Stimulated activated CD8-positive, alpha-beta memory T cell treated with anti-CD3 and anti-CD28 coated beads, Interleukin-7, amount 100 ng/mL, for 24 hours (primary cell): ENCODE data around the gene METAP1D.

ENCODE experiments used
- DNase-seq: peaks from one replicate; pipeline ENCODE4 v3.0.0-alpha.2; 2020; ENCODE audit warnings: low read depth

The METAP1D gene

DNA sequence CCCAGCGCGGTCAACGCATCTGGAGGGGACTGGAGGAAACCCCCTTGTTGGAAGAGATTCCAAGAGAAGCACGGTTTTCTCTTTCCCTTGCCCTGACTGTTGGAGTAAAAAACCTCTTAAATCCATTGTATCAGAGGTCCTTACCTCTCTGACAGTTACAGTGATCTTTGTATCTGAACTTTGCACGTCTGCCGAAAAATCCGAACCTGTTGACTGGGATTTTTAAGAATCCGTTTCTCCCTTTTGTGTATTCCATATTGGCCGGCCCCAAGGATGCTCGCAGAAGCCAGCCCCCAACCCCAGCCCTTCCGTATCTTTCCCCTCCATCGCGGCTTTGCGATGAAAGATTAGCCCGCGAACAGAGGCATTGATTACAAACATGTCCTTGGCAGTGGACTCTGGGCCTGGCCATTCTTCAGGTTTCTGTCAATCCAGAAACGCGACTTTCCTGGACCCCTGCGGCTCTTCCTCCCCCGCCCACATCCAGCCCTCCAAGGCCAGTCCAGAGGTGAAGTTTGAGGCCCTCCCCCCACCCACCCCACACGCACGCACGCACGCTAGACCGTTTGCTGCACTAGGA lies 81.0 kb downstream of the METAP1D start:
- DNase-seq = no peak

DNA sequence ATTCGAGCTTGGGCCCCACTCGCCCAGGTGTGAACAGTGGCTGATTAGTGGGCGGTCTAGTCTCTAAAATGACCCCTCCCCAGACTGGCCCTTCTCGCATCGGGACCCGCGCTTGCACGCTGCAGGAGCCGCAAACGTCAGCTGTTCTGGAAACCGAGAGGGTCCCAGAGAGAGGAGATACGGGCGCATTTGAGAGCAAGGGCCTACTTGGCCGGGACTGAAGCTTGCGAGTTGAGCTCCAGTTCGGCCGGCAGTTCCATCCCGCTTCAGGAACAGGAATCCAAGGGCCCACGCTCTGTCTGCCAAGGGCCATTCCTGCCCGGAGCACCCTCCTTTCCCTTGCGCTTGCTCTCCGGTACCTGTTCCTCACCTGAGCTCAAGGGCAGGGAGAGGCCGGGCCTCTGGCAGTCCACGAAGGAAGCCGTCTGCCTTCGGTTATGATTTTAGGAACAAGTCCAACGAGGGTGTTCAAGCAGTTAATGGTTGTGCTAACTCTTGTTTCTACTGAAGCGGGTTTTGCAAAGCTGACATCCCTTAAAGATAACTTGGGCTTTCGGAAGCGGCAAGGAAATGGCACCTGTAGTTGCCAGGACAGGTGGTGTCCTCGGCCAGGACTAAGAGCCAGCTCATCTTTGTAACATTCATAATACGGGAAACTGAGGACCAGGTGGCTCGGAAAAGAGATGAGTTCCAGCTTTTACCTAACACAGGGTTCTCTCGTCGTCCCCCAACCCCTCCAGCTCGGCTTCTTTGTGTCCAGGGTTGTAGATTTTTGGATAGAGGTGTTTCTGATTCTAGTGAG lies 81.7 kb downstream of the METAP1D start:
- no peak for DNase-seq

DNA sequence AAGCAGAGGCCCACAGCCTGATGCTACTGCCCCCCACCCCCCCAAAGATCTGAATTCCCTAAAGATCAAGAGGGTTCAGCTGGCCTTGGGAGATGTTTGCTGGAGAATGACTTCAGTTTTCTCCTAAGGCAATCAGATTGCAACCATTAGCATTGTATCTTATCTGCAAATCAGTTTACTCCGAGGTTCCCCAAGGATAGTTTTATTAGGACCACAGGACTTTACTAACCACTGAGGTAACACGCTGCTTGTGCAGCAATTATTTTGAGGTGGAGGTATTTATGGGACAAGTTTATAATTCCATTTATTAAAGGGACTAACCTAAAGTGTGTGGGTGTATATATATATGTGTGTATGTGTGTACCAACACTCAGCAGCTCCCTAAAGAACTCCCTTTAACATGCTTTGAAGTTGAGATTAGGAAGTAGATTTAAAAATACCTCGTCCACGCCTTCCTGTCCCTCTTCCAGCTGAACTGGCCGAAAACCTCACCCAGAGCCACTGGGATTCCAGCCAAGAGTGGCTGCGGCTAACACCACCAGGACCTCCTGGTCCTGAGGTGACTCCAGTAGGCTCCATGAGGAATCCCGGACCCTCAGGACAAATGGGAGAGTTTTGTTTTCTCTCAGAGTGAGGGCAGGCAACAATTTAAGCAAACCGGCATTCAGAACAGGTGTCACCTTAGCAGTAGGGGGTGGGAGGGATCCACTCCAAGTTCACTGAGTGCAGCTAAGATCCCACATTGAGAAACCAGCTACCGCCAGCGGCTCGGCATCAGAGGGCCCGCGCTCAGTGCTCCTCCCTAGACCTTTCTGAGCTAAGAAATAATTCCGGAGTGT lies 82.6 kb downstream of the METAP1D start:
- no peak for DNase-seq

DNA sequence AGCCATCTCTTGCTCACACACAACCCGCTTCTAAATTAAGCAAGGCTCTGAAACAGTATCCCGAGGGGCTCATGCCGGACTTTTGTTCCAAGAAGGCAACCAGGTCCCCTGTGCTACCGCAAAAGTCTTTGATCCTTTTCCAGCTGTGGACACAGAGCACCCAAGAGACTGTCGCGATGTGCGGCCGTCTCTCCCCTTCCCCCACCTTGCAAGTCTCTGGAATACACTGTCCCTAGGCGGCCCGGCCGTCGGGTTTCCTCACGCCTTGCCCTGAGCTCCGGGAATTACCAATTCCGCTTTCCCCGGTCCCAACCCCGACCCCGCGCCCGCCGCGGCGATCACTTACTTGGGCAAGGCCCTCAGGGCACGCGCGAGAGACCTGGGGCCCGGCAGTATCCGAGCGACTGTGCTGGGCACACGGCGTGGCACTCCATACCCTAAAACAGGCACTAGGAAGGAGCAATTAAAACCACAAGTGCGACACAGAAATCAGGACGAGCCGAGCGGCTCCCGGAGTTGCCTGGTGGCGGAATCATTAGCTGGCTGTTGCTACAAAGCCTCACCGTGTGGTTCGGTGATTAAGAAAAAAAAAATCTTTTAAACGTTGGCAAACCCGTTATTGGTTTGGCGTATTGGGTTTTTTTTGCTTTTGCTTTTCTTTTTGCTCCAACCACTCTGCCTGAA lies 83.3 kb downstream of the METAP1D start:
- no peak for DNase-seq

DNA sequence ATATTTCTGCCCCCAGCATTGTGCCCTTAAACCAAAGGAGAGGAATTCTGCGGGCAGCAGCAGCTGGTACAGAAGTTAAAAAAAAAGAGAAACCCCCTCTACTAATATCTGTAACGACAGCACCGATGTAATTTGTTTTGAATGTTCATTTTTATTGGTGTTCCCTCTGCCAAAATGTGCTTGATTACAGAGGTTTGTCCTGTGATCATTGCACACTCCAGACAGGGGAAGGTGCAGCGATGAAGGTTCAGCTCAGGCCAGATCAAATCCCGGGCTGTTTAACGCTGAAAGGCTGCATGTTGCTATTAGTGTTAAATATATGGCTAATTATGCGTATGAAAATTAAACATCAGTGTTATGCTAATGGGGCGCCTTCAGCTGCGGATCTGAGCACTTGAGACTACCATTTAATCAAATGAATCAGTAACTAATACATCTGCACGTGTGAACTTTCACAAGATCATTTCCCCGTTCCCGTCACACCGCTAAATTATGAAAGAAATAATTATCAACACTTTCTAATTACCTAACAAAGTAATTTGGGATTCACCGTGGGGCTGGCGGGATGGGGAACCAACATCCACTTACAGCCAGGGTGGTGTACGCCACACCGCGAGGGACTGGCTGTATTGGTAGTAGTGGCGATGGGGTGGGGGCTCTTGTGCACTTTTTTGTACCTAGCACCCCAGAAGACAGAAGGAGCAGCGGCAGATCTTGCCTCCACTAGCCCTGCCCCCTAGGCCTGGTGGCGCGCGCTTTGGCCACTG lies 84.1 kb downstream of the METAP1D start:
- no peak for DNase-seq

DNA sequence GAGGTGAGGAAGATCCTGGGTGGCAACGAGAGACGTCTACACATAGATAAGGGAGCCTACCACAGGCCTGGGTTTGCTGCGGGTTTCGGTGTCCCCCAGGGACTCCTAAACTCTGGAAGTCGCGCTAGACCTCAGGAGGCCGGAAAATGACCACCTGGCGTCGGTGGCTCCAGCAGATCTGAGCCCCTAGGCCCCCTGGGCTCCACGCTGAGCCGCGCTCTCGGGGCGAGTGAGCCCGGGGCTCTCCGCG lies 84.6 kb downstream of the METAP1D start:
- no peak for DNase-seq

DNA sequence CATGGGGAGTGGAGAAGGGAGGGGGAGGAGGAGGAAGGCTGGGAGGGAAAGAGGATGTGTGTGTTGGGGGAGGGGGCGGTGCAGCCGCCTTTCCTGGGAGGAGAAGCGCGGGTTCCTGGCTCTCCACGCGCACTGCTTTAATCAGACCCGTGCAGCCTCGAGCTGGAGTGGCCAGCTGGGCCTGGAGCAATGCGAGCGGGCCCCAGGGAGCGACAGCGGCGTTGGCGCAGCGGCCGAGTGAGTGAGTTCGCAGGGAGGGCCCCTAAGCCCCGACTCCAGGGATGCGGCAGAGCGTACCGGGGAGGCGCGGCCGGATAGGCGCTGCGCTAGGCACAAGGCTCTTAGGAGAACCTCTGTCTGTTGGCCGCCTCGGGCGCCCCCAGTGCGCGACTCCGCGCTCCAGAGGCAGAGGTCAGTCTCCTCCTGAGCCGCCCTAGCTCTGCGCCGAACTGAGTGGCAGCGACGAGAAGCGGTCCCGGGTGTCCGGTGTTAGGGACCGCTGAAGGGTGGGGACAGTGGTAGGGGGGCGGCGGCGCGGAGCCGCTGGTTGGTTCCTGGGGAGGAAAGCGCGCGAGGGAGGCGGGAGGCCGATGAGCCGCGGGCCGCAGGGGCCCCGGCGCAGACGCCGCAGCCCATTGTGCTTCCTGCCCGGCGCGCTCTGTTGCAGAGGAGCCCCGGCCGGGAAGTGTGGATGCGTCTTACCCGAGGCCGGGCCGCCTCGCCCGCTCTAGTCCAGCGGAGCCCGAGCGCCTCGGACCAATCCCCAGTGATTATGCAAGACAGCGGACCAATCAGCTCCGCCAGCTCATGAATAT lies 85.1 kb downstream of the METAP1D start:
- DNase-seq = no peak

DNA sequence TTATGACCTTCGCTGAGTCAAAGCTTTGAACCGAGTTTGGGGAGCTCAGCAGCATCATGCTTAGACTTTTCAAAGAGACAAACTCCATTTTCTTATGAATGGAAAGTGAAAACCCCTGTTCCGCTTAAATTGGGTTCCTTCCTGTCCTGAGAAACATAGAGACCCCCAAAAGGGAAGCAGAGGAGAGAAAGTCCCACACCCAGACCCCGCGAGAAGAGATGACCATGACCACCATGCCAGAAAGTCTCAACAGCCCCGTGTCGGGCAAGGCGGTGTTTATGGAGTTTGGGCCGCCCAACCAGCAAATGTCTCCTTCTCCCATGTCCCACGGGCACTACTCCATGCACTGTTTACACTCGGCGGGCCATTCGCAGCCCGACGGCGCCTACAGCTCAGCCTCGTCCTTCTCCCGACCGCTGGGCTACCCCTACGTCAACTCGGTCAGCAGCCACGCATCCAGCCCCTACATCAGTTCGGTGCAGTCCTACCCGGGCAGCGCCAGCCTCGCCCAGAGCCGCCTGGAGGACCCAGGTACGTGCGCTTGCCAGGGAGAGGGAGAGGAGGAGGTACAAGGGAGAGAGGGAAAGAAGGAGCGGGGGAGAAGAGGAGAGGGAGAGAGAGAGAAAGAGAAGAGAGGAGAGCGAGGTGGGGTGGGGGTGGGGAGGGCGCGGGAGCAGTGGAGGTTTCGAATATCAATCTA lies 85.9 kb downstream of the METAP1D start, which contains the start of gene DLX1:
DLX1 (plus strand) TSS at position 48 of the 700 bp plus-strand sequence; CDS start at position 219, 171 bp downstream.
- DNase-seq = no peak

DNA sequence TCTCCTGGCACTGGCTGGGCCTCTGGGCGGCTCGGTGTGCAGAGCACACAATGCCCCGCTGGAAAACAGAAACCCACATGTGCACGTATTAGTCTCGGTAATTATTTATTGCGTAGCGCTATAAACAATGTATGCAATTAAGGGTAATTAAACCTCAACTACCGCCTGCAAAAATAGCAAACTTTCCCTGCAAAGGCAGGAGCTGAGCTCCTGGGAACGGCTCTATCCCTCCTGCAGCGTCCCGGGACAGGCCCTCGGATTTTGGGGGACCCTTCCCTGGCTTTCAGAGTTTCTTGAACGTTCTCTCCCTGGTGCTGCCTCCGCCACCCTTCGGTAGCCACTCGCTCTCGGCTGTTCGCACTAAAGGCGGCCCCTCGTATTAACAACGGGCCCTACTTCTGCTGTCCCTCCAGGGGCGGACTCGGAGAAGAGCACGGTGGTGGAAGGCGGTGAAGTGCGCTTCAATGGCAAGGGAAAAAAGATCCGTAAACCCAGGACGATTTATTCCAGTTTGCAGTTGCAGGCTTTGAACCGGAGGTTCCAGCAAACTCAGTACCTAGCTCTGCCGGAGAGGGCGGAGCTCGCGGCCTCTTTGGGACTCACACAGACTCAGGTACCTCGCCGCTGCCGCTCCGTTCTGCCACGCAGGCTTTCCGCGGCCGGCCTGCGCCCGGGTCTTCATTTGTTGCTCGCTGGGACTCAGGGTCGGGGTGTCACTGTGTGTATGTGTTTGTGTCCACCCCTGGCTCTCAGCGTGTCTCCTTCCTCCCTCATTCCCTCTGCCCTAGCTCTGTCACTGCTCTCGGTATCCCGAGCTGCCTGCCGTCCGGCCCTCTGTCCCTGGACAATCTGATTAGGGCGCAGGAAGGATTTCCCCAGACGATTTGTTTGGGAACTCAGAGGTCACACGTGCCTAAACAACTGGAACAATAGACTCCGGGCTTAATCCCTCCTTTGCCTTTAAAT lies 86.8 kb downstream of the METAP1D start:
- DNase-seq = no peak

DNA sequence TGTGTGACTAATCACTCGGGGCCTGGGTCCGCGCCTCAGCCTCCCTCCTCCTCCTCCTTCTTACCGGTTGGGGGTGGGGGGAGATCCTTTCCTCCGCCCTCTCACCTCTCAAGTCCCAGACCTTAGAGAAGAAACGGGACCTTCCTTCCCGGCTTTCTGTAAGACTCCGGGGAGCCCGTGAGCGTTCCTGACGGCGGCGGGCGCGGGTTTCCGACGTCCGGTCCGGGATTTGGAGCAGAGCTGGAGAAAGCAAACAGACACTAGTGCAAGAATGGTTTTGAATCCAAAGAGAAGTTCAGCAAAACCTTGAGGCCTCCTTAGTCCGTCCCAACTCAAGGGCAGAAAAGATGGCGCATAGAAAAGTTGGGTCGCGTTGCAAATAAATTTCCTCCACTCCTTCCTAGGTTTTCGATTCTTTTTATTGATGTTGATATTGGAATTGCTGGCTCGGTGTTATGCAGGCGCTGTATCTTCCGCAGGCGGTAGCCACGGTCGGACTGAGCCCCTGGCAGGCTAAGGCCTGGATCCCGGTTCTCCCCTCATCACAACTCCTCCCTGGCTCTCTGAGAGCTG lies 87.5 kb downstream of the METAP1D start:
- DNase-seq = no peak

DNA sequence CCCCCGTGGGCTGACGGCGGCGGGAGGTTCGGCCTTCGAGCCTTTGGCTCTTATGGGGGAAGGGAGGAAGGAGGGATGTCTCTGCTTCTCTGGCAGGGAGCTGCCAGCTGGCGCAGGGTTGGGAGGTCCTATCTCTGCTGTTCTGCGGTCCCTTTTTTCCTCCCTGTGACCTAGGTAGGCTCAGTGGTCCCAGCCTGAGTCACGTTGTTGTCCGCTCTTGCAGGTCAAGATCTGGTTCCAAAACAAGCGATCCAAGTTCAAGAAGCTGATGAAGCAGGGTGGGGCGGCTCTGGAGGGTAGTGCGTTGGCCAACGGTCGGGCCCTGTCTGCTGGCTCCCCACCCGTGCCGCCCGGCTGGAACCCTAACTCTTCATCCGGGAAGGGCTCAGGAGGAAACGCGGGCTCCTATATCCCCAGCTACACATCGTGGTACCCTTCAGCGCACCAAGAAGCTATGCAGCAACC lies 88.1 kb downstream of the METAP1D start:
- no peak for DNase-seq

DNA sequence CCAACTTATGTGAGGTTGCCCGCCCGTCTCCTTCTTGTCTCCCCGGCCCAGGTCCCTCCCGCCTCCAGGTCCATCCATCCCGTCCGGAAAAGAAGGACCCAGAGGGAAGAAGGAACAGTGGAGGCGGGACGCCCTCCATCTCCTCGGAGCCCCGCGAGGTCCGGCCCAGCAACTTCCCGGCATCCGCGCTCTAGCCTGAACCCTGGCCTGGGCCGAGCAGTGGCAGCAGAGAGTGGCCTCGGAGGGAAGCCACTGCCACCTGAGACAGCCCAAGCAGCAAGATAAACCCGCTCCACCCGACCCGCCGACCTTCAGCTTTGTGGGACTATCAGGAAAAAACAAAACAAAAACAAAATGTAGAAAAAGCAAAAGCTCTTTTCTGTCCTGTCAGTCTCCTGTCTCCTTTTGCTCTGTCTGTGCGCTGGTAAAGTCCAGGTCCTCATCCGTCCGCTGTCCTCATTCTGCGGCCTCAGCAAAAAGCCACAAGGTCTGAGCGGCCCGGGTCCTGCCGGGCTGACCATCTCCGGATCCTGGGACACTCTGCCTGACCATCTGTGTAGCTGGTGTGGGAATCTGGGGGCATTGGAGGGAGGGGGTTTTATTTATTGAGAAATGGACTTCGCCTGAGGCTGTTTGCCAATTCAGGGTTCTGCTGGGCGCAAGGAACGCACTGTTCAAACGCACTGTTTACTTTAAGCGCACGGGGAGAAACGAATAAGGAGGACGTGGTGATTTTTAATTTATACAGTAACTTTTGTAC lies 88.7 kb downstream of the METAP1D start:
- no peak for DNase-seq

DNA sequence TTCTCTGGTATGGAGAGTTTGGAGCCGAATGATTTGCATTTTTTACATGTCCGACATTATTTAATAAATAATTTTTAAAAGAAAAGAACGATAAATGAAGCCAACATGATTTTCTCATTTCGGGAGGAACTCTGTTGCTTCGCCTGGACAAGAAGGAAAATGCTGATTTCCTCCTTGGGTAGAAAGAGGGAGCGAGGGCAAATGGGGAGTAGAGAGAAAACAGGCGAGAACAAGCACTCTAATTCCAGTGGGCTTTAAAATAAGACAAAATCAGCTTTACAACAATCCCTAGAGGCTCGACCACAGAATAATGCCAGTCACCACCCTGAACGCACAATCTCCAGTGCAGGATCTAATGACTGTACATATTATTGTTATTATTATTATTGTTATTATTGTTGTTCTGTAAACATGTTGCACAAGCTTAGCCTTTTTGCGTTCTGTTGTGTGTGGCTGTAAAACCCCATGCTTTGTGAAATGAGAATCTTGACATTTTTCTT lies 89.3 kb downstream of the METAP1D start:
- DNase-seq = no peak

DNA sequence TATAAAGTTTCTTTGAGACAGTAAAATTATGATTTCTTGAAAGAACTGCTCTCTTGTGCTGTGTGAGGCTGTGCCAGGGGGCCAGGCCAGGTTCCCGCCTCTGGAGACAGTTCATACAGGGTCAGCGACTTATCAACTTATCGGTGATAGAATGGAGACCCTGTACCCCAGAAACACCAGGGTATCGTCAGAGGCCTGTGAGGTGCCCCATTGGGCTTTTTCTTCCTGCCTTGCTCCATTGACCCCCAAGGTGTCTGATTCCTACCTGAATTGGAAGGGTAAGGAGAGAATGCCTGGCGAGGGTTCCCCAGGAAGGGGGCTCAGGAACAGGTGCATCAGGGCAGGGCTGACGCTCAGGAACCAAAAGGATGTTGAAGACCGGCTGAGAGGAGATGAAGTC lies 89.9 kb downstream of the METAP1D start:
- DNase-seq = no peak

DNA sequence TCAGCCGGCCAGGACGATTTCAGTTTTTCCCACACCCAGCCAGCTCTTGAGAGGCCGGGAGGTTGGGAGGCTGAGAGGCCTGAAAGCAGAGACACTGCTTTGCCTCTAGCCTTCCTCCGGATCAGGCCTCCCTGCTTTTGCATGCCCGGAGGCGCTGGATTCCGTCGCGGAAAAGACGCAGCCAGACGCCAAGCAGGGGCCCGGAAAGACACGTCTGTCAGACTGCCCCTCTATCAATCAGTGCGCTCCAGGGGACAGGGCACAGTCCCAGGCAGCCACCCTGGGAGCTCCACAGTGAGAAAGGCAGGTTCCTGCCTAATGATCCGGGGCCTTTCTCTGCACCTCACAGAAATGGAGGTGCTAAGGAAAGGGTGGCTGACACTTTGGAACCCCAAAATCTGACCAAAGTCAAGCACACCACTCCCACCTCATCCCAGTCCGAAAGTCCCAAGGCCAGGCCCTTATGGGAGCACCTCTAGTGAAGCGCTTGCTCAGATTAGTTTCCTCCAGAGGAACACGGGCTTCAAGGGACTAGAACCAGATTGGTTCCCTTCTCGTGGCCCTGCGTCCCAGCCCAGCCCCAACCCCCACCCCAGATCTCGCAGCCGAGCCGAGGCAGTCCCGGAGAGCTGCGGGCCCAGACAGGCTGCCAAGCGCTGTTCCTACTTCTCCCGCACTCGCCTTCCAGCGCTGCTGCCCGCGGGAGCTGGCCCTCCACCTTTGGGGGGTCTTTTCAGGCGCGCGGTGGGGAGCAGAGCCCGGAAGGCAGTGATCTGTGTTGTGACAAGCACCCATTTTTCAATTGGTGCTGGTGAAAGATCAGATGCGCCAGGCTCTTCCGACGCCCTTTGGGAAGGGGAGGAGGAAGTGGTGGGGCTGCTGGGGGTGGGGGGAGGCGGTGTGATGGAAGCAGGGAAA lies 90.5 kb downstream of the METAP1D start:
- DNase-seq = no peak

DNA sequence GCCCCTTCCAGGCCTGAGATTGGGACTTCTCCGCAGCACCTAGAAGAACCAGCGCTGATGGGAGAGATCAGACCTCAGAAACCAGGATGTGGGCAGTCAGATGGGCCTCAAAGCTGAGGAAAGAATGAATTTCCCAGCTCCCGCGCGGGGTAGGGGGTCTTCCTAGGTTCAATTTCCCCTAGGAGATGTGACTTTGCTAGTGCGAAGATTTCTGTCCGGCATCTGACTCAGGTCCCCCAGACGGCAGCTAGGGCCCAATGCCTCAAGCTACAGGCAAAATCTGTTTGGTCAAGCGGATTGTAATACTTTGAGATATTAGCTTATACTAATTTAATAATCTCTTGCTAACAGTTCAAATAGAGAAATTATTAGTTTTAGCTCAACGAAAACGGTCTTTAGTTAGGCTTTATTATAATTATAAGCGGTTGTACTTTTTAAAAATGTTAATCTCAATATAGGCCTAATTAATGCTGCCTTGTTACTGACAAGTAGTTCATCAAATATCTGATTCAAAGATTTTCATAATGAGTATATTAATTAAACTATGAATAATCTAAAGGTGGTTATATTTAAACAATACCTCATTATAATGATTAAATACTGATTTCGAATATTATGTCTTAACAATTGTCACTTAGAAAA lies 91.4 kb downstream of the METAP1D start:
- DNase-seq = no peak
